Epithelial cell of prostate (primary cell): ENCODE measurements around the gene NPC1.

Source experiments
- DNase-seq: peaks from one replicate; pipeline ENCODE4 v3.0.0-alpha.2; 2011; ENCODE audit warnings: low read depth, low spot score
- H3K27ac ChIP-seq: fragments of 450-650 bp; 2 replicates; pipeline ENCODE4 v1.5.1; 2017; ENCODE audit warnings: mild to moderate bottlenecking

Gene NPC1

DNA sequence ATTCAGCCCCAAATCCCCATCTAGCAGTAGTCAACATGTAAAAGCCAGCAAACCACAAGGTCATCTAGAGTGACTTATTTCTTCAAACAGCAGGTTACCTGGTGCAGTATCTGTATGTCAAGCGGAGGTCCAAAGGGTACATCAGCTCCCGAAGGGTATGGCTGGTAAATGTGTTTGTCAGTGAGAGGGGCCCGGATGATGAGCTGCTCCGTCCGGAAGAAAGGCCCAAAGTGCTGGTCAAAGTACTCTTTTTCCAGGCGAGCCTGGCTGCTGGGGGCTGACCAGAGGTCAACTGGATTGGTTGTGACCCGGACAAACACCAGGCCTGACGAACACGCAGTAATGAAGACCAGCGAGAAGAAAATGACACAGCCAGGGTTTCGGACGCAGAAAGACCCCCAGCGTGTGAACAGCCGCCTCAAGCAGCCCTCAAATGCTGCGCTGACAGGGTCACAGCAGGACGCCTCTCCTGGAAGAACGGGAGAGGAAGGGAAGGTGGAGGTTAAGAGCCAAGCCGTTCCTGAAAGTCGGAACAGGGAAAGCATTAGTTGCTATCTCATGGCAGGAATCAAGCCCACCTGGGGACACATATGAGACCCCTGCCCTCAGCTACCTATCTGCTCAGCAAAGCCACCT lies 30.0 kb downstream of the NPC1 start:
- DNase-seq = no peak

GRCh38 chr18:23553887-23554286 lies 32.4 kb downstream of the NPC1 start:
- DNase-seq = no peak
- H3K27ac ChIP-seq = no peak overlapping the region

More for the DNA sequence above, 30.0 kb downstream of the NPC1 start:
- H3K27ac ChIP-seq = no peak overlapping the region

DNA sequence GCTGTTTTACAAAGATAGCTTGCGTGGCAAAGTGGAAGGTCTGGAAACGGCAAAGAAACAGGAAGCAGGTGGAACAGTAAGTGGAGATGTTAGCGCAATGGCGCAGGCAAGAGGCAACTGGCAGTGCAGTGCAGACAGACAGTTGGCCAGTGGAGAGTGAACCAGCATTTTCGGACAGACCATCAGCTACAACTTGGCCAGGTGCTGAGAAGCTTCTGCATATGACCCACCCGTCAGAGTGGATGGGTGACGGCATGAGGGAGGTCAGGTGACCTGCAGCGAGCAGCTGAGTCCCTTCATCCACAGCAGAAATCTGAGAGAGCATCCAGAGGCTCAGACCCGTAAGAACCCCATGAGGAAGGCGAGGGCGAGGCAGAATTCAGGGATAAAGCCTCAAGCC lies 33.8 kb downstream of the NPC1 start:
- H3K27ac ChIP-seq = no peak overlapping the region
- DNase-seq = no peak

GRCh38 chr18:23551978-23552377 lies 34.3 kb downstream of the NPC1 start:
- H3K27ac ChIP-seq = peak overlapping the region; percentile 30
- DNase-seq = no peak

- DNase-seq = peak; percentile 39
- peak overlapping the region; percentile 30 for H3K27ac ChIP-seq
Observed at GRCh38 chr18:23550898-23551297, 35.4 kb downstream of the NPC1 start.

GRCh38 chr18:23548719-23549118 lies 37.6 kb downstream of the NPC1 start:
- H3K27ac ChIP-seq = peak overlapping the region; percentile 30
- no peak for DNase-seq

DNA sequence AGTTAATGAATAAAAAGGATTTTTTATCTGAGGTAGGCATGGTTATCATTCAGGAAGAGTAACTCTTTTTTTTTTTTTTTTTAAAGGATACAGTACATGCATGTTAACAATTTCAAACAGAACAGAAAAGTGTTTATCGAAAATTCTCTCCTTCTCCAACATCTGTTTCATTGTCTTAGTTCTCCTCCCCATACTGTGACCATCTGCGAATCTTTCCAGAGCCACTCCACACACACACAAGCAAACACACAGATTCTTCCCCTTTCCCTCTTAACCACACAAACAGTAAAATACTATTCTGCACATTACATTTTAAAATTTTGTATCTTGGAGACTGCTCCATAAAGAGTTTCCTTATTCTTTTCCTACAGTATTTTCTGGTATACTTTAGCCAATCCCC lies 38.0 kb downstream of the NPC1 start:
- DNase-seq = no peak
- peak overlapping the region; percentile 30 for H3K27ac ChIP-seq

GRCh38 chr18:23547846-23548245 lies 38.5 kb downstream of the NPC1 start:
- H3K27ac ChIP-seq = peak overlapping the region; percentile 30
- no peak for DNase-seq

- DNase-seq = no peak
- H3K27ac ChIP-seq = peak overlapping the region; percentile 30
Observed at GRCh38 chr18:23547306-23547705, 39.0 kb downstream of the NPC1 start.

- no peak overlapping the region for H3K27ac ChIP-seq
- DNase-seq = no peak
Observed at GRCh38 chr18:23545247-23545789, 41.0 kb downstream of the NPC1 start.

DNA sequence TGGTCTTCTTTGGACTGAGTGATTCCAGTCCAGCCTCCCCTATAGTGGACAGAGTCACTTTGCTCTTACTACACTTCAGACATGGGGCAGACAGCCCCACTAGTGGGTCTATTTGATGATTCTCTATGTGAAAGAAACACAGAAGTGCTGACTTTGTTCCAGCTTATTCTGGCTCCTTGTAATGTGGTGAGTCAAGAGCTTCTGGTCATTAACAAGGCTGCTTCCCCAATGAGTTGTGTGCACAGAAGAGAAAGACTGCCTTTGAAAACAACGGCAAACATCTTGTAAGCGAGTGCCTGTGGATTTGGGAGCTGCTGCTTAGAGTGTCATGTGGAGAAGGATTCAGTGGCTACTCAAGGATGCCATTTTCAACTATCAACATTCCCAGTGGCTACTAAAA lies 43.8 kb downstream of the NPC1 start:
- no peak for DNase-seq
- no peak overlapping the region for H3K27ac ChIP-seq

DNA sequence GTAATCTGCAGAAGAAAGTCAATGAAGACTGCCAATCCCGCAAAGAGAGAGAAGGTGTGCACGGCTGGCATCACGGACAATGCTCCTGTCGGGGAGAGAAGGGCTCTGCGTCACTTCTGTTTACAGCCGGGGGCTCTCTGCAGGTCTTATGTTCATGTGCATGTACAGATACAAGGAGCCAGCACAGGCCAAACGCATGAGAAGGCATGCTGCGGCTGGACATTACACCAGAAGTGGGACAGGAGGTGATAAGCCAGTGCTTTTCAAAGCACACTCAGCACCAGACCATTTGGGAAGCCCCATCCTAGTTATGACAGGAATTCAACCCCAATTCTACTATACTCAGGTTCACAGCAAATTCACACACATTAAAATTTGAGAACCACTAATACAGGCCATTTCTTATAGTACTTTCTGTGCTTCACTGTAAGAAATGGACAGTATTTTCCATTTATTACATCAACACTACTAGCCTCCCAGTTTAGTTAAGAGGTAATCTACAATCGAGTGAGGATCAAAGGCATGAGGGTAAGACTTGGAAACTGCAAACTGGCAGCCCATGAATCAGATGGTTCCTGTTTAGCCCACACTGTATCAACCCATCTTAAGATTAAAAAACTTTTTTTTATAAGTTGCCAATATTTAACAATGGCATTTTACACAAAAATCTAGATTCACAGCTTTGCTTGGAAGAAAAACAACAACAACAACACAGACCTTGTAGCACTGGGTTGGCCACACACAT lies 44.8 kb downstream of the NPC1 start:
- H3K27ac ChIP-seq = no peak overlapping the region
- DNase-seq = no peak

GRCh38 chr18:23540867-23541266 lies 45.4 kb downstream of the NPC1 start:
- no peak overlapping the region for H3K27ac ChIP-seq
- DNase-seq = no peak

GRCh38 chr18:23539911-23540525 lies 46.3 kb downstream of the NPC1 start:
- no peak overlapping the region for H3K27ac ChIP-seq
- no peak for DNase-seq

- DNase-seq = no peak
- no peak overlapping the region for H3K27ac ChIP-seq
Observed at GRCh38 chr18:23539296-23539695, 47.0 kb downstream of the NPC1 start.

- H3K27ac ChIP-seq = no peak overlapping the region
- DNase-seq = no peak
Observed at GRCh38 chr18:23538870-23539269, 47.4 kb downstream of the NPC1 start.

DNA sequence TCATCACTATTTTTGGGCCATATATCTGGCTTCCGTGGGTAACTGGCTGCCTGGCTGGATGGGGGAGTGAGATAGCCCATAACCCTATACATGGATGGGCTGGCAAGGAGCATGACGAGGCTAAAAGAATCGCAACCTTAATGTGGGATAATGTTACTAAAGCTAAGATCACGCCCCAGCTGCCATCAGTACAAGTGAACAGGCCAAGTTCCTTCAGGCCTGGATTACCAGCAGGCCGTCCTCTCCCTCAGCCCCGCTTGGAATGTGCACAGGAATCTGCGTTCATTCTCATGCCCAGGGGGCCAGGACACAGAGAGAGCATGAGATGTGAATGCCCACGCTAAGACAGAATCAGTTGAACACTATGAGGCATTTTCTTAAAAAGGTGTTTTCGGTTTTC lies 48.3 kb downstream of the NPC1 start:
- no peak for DNase-seq
- H3K27ac ChIP-seq = no peak overlapping the region

GRCh38 chr18:23537274-23537673 lies 49.0 kb downstream of the NPC1 start:
- no peak overlapping the region for H3K27ac ChIP-seq

DNA sequence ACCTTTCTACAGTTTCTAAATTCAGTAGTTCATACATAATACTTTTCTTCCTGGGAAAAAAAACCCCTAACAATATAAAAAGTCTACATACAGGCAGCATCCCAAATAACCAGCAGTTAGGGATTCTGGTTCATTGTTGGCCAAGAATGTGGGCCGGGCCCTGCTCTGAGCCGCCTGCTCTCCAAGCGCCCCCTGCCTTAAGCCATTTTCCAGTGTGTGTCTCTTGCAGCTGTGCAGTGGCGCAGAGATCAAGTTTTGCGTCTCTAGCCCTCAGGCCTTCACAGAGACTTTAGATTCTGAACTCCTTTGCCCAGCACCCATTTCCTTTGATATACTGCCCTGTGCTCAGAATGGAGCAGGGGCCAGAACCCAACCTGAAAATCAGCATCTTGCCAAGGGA lies 50.1 kb downstream of the NPC1 start:
- no peak for DNase-seq
- H3K27ac ChIP-seq = no peak overlapping the region

More at GRCh38 chr18:23537274-23537673, 49.0 kb downstream of the NPC1 start:
- DNase-seq = no peak

DNA sequence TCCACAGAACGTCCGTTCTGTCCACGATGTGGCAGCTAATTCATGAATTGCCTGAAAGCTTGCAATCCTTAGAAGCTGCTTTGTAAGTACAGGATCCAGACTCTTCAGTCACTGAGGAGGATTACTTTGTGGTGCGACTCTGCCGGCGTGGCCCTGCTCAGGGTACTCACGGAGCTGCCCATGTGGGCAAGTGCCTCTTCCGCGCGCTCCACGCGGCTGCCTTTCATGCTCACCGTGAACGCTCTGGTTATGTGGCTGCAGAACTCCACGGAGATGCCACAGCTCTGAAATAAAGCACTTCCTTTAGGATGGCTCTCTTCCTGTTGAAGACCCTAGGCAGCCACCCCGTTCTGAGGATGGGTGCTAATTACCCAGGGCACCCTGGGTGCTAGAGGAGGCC lies 52.0 kb downstream of the NPC1 start:
- no peak overlapping the region for H3K27ac ChIP-seq
- DNase-seq = no peak

DNA sequence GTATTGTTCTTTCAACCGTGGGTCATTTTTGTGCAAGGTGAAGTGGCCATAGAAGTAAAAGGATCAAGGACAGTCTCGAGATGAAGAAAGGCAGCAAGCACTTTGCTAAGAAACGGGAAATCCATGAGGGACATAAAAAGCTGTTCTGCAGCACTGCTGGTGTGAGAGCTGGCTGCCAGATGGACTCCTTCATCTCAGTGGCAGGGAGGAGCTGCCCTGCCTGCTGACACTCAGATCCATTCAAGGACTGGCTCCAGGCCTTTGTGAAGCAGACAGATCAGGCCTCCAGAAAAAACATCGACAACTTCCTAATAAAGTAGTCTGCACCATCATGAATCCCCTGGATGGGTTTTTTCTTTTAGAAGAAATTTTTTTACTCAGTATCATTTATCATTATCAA lies 53.5 kb downstream of the NPC1 start:
- no peak for DNase-seq
- H3K27ac ChIP-seq = no peak overlapping the region
